Activated naive CD4-positive, alpha-beta T cell treated with anti-CD3 and anti-CD28 coated beads for 36 hours (primary cell): ENCODE results near the gene DPP10. TPM values are rescaled to one million over a fixed set of nuclear protein-coding genes. Genes with fewer than 3 reads are reported as not detected.

ENCODE experiments used
- CTCF ChIA-PET: fragments of 350-600 bp; sonication (Branson Sonifier 250); formaldehyde crosslinking; loops from one replicate; lab custom pipeline; 2021; ENCODE audit warnings: antibody characterized with exemption; lab: Charles Lee
- DNase-seq: peaks from one replicate; pipeline ENCODE4 v3.0.0-alpha.2; 2020
- H3K27ac Mint-ChIP-seq: one replicate; pipeline ENCODE4 v1.8.0; 2021; ENCODE audit warnings: mild to moderate bottlenecking, mixed read lengths
- H3K27me3 Mint-ChIP-seq: one replicate; pipeline ENCODE4 v1.8.0; 2021; ENCODE audit warnings: low read depth, mixed read lengths
- H3K36me3 Mint-ChIP-seq: one replicate; pipeline ENCODE4 v1.8.0; 2021; ENCODE audit warnings: low read depth, mixed read lengths
- H3K4me1 Mint-ChIP-seq: one replicate; pipeline ENCODE4 v1.8.0; 2021; ENCODE audit warnings: low read depth, mixed read lengths
- H3K4me3 Mint-ChIP-seq: one replicate; pipeline ENCODE4 v1.8.0; 2021; ENCODE audit warnings: mild to moderate bottlenecking, moderate library complexity, mixed read lengths
- H3K9me3 Mint-ChIP-seq: one replicate; pipeline ENCODE4 v1.8.0; 2021; ENCODE audit warnings: mixed read lengths
- intact Hi-C: fragments of 100-400 bp; cut with micrococcal nuclease; formaldehyde crosslinking; loops from one replicate; pipeline ENCODE4 v1.15.1; 2023
- total RNA-seq, 2 experiments: library from RNA; stranded (reverse); gene quantifications; one replicate each; pipeline ENCODE4 v1.2.3, GENCODE V29; 2021

Gene DPP10
- total RNA-seq, 2 experiments from 2014 or later, result not detected

DNA sequence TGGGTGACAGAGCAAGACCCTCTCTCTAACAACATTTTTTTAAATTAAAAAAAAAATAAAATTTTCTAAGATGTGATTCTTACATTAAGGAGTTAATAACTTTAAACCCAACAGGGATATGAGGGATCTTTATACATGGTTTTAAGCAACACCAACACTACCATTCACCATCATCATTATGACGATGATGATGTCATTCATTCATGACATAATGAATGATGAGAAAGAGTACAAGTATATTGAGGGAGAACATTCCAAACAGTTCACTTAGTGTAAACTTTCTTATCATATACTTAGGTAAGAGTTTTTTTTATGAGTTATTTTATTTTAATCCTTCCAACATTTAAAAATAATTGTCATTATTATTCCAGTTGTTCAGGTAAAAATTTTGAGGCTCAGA is 863.3 kb downstream of the DPP10 start:
- CTCF ChIA-PET, result no interaction called here
- no peaks in the 10 kb centered on the region for H3K27me3 Mint-ChIP-seq
- DNase-seq, result no peak
- no peak overlapping the region for H3K27ac Mint-ChIP-seq
- no peak overlapping the region for H3K4me3 Mint-ChIP-seq
- peaks cover 9% of the 10 kb centered on the region for H3K9me3 Mint-ChIP-seq
- intact Hi-C loops, result no loop called here
- H3K4me1 Mint-ChIP-seq, result no peaks in the 10 kb centered on the region
- no peaks in the 10 kb centered on the region for H3K36me3 Mint-ChIP-seq

- Mint-ChIP-seq H3K4me3 (no peak overlapping the region), H3K27me3 (no peaks in the 10 kb centered on the region), H3K9me3 (peaks cover 9% of the 10 kb centered on the region), H3K27ac (no peak overlapping the region), H3K4me1 (no peaks in the 10 kb centered on the region), H3K36me3 (no peaks in the 10 kb centered on the region)
- no peak for DNase-seq
- intact Hi-C loops, result no loop called here
- CTCF ChIA-PET, result no interaction called here
Measured at GRCh38 chr2:115314119-115314518, 871.7 kb downstream of the DPP10 start.

- intact Hi-C loops, result no loop called here
- H3K4me1 Mint-ChIP-seq, result no peaks in the 10 kb centered on the region
- H3K4me3 Mint-ChIP-seq, result no peak overlapping the region
- no peak for DNase-seq
- H3K27ac Mint-ChIP-seq, result no peak overlapping the region
- CTCF ChIA-PET, result no interaction called here
- no peaks in the 10 kb centered on the region for H3K27me3 Mint-ChIP-seq
- no peaks in the 10 kb centered on the region for H3K36me3 Mint-ChIP-seq
- H3K9me3 Mint-ChIP-seq, result peaks cover 12% of the 10 kb centered on the region
Measured at GRCh38 chr2:115327061-115327460, 884.6 kb downstream of the DPP10 start.

GRCh38 chr2:115359550-115359949 is 917.1 kb downstream of the DPP10 start:
- H3K9me3 Mint-ChIP-seq, result peaks cover 23% of the 10 kb centered on the region
- H3K27me3 Mint-ChIP-seq, result no peaks in the 10 kb centered on the region
- no peaks in the 10 kb centered on the region for H3K36me3 Mint-ChIP-seq
- no peak overlapping the region for H3K4me3 Mint-ChIP-seq
- H3K4me1 Mint-ChIP-seq, result no peaks in the 10 kb centered on the region
- CTCF ChIA-PET, result no interaction called here
- DNase-seq, result no peak
- intact Hi-C loops, result no loop called here
- H3K27ac Mint-ChIP-seq, result no peak overlapping the region

GRCh38 chr2:115364093-115364492 is 921.7 kb downstream of the DPP10 start:
- no peaks in the 10 kb centered on the region for H3K27me3 Mint-ChIP-seq
- CTCF ChIA-PET, result no interaction called here
- no peak overlapping the region for H3K27ac Mint-ChIP-seq
- no peak for DNase-seq
- intact Hi-C loops, result no loop called here
- H3K4me3 Mint-ChIP-seq, result no peak overlapping the region
- no peaks in the 10 kb centered on the region for H3K4me1 Mint-ChIP-seq
- peaks cover 5% of the 10 kb centered on the region for H3K9me3 Mint-ChIP-seq
- H3K36me3 Mint-ChIP-seq, result no peaks in the 10 kb centered on the region

GRCh38 chr2:115369400-115369799 is 927.0 kb downstream of the DPP10 start:
- no peaks in the 10 kb centered on the region for H3K36me3 Mint-ChIP-seq
- H3K4me3 Mint-ChIP-seq, result no peak overlapping the region
- peaks cover 9% of the 10 kb centered on the region for H3K9me3 Mint-ChIP-seq
- no peaks in the 10 kb centered on the region for H3K27me3 Mint-ChIP-seq
- CTCF ChIA-PET, result no interaction called here
- no peak overlapping the region for H3K27ac Mint-ChIP-seq
- H3K4me1 Mint-ChIP-seq, result no peaks in the 10 kb centered on the region
- intact Hi-C loops, result no loop called here
- DNase-seq, result no peak

GRCh38 chr2:115374981-115375380 is 932.5 kb downstream of the DPP10 start:
- intact Hi-C loops, result no loop called here
- no peak overlapping the region for H3K27ac Mint-ChIP-seq
- peaks cover 30% of the 10 kb centered on the region for H3K9me3 Mint-ChIP-seq
- H3K4me1 Mint-ChIP-seq, result no peaks in the 10 kb centered on the region
- no peak overlapping the region for H3K4me3 Mint-ChIP-seq
- DNase-seq, result no peak
- CTCF ChIA-PET, result no interaction called here
- H3K36me3 Mint-ChIP-seq, result no peaks in the 10 kb centered on the region
- no peaks in the 10 kb centered on the region for H3K27me3 Mint-ChIP-seq

GRCh38 chr2:115384399-115384798 is 942.0 kb downstream of the DPP10 start:
- no peak for DNase-seq
- no peak overlapping the region for H3K27ac Mint-ChIP-seq
- H3K36me3 Mint-ChIP-seq, result no peaks in the 10 kb centered on the region
- H3K4me1 Mint-ChIP-seq, result no peaks in the 10 kb centered on the region
- H3K27me3 Mint-ChIP-seq, result no peaks in the 10 kb centered on the region
- intact Hi-C loops, result no loop called here
- CTCF ChIA-PET, result no interaction called here
- H3K4me3 Mint-ChIP-seq, result no peak overlapping the region
- H3K9me3 Mint-ChIP-seq, result peaks cover 18% of the 10 kb centered on the region

- no peaks in the 10 kb centered on the region for H3K36me3 Mint-ChIP-seq
- DNase-seq, result no peak
- no peak overlapping the region for H3K4me3 Mint-ChIP-seq
- no peaks in the 10 kb centered on the region for H3K4me1 Mint-ChIP-seq
- H3K9me3 Mint-ChIP-seq, result peaks cover 9% of the 10 kb centered on the region
- CTCF ChIA-PET, result no interaction called here
- intact Hi-C loops, result no loop called here
- no peaks in the 10 kb centered on the region for H3K27me3 Mint-ChIP-seq
- H3K27ac Mint-ChIP-seq, result no peak overlapping the region
Measured at GRCh38 chr2:115386465-115386864, 944.0 kb downstream of the DPP10 start.

GRCh38 chr2:115389024-115389423 is 946.6 kb downstream of the DPP10 start:
- no peaks in the 10 kb centered on the region for H3K36me3 Mint-ChIP-seq
- H3K4me3 Mint-ChIP-seq, result no peak overlapping the region
- no peaks in the 10 kb centered on the region for H3K27me3 Mint-ChIP-seq
- no peak for DNase-seq
- H3K4me1 Mint-ChIP-seq, result no peaks in the 10 kb centered on the region
- intact Hi-C loops, result no loop called here
- H3K9me3 Mint-ChIP-seq, result peaks cover 9% of the 10 kb centered on the region
- CTCF ChIA-PET, result no interaction called here
- no peak overlapping the region for H3K27ac Mint-ChIP-seq

DNA sequence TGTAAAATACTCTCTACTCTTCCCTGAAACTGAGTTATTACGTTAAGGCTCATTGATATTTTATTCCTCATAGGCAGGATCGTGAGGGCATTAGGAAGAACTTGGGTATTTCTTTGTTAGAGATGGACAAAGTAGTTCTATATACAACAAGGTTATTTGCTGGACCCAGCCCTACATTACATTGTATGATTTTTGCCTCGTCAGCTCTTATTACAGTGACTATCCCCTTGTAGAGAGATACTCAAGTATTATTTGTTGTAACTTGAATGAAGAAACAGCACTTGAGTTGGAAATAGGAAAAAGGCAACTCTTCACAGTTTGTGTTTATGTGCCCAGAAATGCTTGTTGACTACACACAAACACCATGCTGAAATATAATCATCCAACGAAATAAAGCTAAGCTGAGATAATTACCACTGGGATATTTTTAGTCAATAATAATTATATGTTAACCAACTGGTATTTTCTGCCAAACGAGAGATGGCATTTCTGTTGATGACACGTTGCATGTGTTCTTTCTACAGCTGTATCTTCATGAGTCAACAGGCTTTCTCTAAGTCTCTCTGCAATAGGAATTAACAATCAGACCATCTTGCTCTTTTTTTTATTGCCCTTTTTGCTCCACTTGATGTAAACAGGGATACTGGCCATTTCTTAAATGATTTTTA is 947.6 kb downstream of the DPP10 start:
- Mint-ChIP-seq H3K27me3 (no peaks in the 10 kb centered on the region), H3K4me3 (no peak overlapping the region), H3K9me3 (peaks cover 2% of the 10 kb centered on the region), H3K4me1 (no peaks in the 10 kb centered on the region), H3K27ac (no peak overlapping the region), H3K36me3 (no peaks in the 10 kb centered on the region)
- intact Hi-C loops, result no loop called here
- no peak for DNase-seq
- CTCF ChIA-PET, result no interaction called here

DNA sequence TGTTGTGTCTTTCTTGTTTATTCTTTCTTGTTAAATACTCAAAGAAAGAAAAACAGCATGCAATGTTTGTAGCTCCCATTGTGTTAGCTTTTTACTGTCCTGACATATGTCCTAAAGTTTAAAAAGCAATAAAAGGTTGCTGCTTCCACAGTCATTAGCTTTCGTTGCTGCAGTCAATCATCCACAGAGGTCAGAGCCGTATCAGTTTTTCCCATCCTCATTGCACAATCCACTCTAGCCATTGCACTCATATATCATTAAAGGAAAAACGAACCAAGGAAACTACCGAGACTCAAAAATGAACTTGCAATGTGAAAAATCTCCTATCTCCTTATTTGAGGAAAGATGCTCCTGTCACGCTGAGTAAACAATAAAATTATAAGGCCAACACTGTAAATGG is 954.1 kb downstream of the DPP10 start:
- intact Hi-C loops, result no loop called here
- CTCF ChIA-PET, result no interaction called here
- no peak overlapping the region for H3K27ac Mint-ChIP-seq
- DNase-seq, result no peak
- H3K9me3 Mint-ChIP-seq, result peaks cover 2% of the 10 kb centered on the region
- no peaks in the 10 kb centered on the region for H3K4me1 Mint-ChIP-seq
- no peaks in the 10 kb centered on the region for H3K36me3 Mint-ChIP-seq
- no peak overlapping the region for H3K4me3 Mint-ChIP-seq
- no peaks in the 10 kb centered on the region for H3K27me3 Mint-ChIP-seq

GRCh38 chr2:115400940-115401339 is 958.5 kb downstream of the DPP10 start:
- intact Hi-C loops, result no loop called here
- Mint-ChIP-seq H3K36me3 (no peaks in the 10 kb centered on the region), H3K4me3 (no peak overlapping the region), H3K27me3 (no peaks in the 10 kb centered on the region), H3K4me1 (no peaks in the 10 kb centered on the region), H3K27ac (no peak overlapping the region), H3K9me3 (peaks cover 2% of the 10 kb centered on the region)
- DNase-seq, result no peak
- CTCF ChIA-PET, result no interaction called here
